GM12801 (cell line): ENCODE results near the gene TXNDC17.

Experiments used
- TF ChIP-seq, protein P1 (sequence below): IDR thresholded peaks from one replicate; pipeline ENCODE4 v1.5.1; 2011; ENCODE audit warnings: control low read depth; ENCODE audit not compliant: insufficient read length; ENCODE audit errors: extremely low read depth

Gene TXNDC17

GRCh38 chr17:6637458-6637840, 3.4 kb upstream of the TXNDC17 start:
- TF ChIP-seq, protein P1, sequence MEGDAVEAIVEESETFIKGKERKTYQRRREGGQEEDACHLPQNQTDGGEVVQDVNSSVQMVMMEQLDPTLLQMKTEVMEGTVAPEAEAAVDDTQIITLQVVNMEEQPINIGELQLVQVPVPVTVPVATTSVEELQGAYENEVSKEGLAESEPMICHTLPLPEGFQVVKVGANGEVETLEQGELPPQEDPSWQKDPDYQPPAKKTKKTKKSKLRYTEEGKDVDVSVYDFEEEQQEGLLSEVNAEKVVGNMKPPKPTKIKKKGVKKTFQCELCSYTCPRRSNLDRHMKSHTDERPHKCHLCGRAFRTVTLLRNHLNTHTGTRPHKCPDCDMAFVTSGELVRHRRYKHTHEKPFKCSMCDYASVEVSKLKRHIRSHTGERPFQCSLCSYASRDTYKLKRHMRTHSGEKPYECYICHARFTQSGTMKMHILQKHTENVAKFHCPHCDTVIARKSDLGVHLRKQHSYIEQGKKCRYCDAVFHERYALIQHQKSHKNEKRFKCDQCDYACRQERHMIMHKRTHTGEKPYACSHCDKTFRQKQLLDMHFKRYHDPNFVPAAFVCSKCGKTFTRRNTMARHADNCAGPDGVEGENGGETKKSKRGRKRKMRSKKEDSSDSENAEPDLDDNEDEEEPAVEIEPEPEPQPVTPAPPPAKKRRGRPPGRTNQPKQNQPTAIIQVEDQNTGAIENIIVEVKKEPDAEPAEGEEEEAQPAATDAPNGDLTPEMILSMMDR = no peak

DNA sequence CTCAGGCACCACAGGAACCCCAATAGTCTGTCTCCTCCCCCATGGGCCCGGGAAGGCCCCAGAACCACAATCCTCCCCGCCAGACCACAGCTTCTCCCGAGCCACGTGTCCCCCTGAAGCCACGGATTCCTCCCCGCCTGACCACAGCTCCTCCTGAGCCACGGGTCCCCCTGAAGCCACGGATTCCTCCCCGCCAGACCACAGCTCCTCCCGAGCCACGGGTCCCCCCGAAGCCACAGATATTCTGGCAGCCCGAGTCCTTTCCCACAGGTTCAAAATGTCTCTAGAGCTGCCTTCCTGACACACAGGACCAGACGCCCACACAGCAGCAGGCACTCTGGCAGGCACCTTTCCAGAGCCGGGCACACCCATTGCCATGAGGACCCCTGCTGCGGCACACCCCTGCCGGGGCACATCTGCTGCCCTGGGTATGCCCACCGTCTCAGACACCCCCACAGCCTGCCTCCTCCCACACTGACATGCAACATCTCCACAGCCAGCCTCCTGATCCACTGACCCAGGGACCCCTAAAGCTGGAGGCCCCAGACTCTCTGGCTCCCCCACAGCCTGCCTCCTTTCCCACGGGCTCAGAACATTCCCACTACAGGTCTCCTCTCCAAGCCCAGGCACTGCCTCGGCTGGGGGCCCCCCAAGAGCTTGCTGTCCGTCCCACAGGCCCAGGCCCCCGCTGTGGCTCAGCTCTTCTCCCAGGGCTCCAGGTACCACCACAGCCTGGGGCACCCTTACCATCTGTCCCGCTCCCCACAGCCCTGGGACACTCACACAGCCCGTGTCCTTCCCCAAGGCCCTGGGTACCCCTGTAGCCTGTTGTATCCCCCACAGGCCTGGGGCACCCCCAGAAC, 2.6 kb upstream of the TXNDC17 start:
- TF ChIP-seq, protein P1 = no peak

GRCh38 chr17:6639014-6639585, 1.8 kb upstream of the TXNDC17 start:
- TF ChIP-seq, protein P1 = no peak

DNA sequence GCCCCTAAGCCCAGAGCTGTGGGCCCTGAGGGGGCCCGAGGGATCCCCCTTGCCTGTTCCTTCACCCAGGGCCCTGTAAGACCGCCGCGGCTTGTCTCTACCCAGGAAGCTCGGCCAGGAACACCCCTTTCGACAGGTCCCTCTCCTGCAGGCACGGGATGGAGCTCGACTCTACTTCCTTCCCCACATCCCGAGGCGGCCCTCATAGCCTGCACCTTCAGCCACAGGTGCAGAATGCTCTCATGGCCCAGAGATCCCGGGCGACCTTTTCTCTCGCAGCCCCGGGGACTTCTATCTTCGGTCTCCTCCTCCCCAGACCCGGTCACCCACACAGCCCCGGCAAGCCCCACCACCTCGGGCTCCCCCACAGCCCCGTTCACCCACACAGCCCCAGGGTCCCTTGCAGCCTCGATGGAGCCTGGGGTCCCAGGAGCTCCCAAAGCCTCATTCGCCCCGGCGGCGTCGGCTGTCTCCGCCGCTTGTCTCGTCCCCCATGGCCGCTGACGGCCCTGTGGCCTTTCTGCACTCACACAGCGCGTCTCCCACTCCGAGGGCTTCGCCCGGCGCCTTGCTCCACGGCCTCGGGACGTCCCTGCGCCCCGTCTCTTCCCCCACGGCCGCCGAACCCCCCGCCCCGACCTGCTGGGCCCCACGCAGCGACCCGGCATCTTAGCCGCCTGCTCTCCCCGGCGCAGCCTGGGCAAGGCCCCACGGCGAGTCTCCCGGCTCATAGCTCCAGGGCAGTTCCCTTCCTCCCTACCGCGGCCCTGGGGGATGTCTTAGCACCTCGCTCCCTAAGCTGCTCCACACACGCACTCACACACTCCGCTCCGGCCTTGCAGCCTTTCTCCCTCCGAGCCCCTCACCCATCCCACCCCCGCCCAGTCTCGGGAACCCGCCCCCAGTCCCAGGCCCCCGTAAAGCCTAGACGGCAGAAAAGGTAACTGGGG, 999 bp upstream of the TXNDC17 start:
- TF ChIP-seq, protein P1 = no peak

DNA sequence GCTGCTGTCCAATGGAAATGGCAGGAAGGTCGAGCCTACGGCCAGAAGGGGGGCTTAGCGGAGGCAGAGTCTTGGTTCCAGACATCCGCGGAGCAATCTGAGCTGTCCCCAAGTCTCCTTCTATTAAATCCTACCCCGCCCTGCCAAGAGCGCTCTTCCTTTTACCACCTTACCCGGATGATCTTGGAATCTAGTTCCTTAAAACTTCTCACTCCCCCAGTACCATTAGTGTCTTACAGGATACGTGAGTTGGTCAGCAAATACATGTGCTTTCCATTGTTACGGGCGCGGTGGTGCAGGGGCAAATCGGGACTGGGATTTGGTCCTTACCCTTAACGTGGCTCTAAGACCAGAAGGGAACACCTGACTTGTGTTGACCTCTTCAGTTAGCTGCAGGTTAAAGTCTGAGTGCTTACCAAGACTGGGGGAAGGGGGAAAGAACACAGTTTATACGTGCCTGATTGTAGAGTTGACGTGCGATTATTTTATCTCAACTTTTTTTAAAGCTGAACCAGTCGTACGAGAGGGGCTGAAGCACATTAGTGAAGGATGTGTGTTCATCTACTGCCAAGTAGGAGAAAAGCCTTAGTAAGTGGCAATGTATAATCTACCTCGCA, 495 bp downstream of the TXNDC17 start:
- TF ChIP-seq, protein P1 = no peak

DNA sequence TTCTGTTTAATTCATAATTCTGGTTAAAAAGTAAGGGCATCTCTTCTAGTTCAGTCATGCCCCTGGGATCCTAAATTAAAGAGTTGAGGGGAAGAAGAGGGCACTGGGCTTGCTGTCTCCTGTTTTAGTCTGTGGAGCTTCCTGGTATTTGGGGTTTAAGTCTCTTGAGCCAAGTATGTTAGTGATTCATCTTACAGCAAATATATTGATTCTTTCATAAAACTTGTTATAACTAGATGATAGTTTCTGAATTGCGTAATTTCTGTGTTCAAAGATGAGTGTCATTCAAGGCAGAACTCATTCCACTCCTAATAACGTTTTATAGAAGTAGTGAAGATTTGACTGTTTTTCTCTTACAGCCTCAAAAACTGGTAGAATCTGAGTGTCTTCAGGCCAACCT, 1.7 kb downstream of the TXNDC17 start:
- TF ChIP-seq, protein P1 = no peak
